ENCODE measurements around the gene CLMN. TPM values are rescaled to one million over a fixed set of nuclear protein-coding genes. Genes with fewer than 3 reads are reported as not detected.
"Not testable (repeated sequence)": the region's sequence is repeated elsewhere in the genome, so short reads cannot be mapped to it uniquely, and the experiment has no call there.

The CLMN gene
- total RNA-seq, 2 experiments from 2014 or later = 0.27 to 0.67 TPM

- Mint-ChIP-seq H3K27me3 (no peaks in the 10 kb centered on the region), H3K27ac (peak overlapping the region; percentile 30), H3K4me3 (no peak overlapping the region), H3K36me3 (ENCODE audit: low read depth) (peaks cover 39% of the 10 kb centered on the region), H3K9me3 (peaks cover 5% of the 10 kb centered on the region), H3K4me1 (ENCODE audit: low read depth) (peaks cover 87% of the 10 kb centered on the region)
- H3K36me3 ChIP-seq (ENCODE audit: insufficient read depth, low read length) = peaks cover 10% of the 10 kb centered on the region
- no peak for ATAC-seq (ENCODE audit: poor library complexity)
- H3K4me3 ChIP-seq (ENCODE audit: low read length) = no peak overlapping the region
- no peak overlapping the region for H3K27ac ChIP-seq (ENCODE audit: low read depth in 1 of 2, low read length in 2 of 2)
- CTCF ChIA-PET = no interaction called here
- intact Hi-C loops (cut with DNase I, micrococcal nuclease) = no loop called here
- peaks cover 4 to 6% of the 10 kb centered on the region in 2 experiments for H3K9me3 ChIP-seq (ENCODE audit: control insufficient read depth in 1 of 2, insufficient read depth in 1 of 2, low read length in 2 of 2)
- peaks cover 3% of the 10 kb centered on the region for H3K4me1 ChIP-seq (ENCODE audit: insufficient read depth, low read length)
- POLR2A ChIA-PET = no interaction called here
- TF ChIP-seq, protein P1, sequence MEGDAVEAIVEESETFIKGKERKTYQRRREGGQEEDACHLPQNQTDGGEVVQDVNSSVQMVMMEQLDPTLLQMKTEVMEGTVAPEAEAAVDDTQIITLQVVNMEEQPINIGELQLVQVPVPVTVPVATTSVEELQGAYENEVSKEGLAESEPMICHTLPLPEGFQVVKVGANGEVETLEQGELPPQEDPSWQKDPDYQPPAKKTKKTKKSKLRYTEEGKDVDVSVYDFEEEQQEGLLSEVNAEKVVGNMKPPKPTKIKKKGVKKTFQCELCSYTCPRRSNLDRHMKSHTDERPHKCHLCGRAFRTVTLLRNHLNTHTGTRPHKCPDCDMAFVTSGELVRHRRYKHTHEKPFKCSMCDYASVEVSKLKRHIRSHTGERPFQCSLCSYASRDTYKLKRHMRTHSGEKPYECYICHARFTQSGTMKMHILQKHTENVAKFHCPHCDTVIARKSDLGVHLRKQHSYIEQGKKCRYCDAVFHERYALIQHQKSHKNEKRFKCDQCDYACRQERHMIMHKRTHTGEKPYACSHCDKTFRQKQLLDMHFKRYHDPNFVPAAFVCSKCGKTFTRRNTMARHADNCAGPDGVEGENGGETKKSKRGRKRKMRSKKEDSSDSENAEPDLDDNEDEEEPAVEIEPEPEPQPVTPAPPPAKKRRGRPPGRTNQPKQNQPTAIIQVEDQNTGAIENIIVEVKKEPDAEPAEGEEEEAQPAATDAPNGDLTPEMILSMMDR (IDR thresholded peaks at IDR 0.05) = no peak
- no peaks in the 10 kb centered on the region for H3K27me3 ChIP-seq (ENCODE audit: control insufficient read depth in 1 of 2, insufficient read depth in 2 of 2, low read length in 2 of 2)
- no peak for DNase-seq
Observed at GRCh38 chr14:95141684-95142083, 178.0 kb downstream of the CLMN start.

GRCh38 chr14:95140060-95140858 is 179.4 kb downstream of the CLMN start:
- POLR2A ChIA-PET = interaction anchor here (1.0 kb wide), 1 partner anchor 17 kb away, joined by 3 read pairs; the partner anchor contains the start of gene DICER1
- H3K9me3 Mint-ChIP-seq = peaks cover 5% of the 10 kb centered on the region

DNA sequence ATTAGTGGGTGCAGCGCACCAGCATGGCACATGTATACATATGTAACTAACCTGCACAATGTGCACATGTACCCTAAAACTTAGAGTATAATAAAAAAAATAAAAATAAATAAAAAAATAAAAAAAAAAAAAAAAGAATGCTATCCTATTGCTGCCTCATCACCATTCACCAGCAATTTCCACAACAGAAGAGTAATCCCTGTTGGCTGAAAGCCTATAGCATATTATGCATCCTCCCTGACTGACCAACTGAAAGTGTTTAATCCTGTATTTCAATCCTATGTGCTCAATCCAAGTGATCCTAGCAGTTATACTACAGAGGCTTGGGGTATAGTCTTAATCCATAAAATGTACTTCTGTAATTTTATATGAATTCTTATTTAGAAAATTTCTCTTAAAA is 180.8 kb downstream of the CLMN start:
- Mint-ChIP-seq H3K27me3 (no peaks in the 10 kb centered on the region), H3K4me1 (ENCODE audit: low read depth) (peaks cover 86% of the 10 kb centered on the region), H3K4me3 (no peak overlapping the region), H3K27ac (peak overlapping the region; percentile 28), H3K36me3 (ENCODE audit: low read depth) (peaks cover 31% of the 10 kb centered on the region), H3K9me3 (no peaks in the 10 kb centered on the region)
- no peak overlapping the region for H3K4me3 ChIP-seq (ENCODE audit: low read length)
- H3K4me1 ChIP-seq (ENCODE audit: insufficient read depth, low read length) = peaks cover 3% of the 10 kb centered on the region
- POLR2A ChIA-PET = interaction anchor here (0.6 kb wide), 1 partner anchor 14 kb away, joined by 3 read pairs; no protein-coding TSS in a partner anchor
- ATAC-seq (ENCODE audit: poor library complexity) (no peak), DNase-seq (no peak)
- TF ChIP-seq, protein P1 (IDR thresholded peaks at IDR 0.05) = no peak
- intact Hi-C loops (cut with DNase I, micrococcal nuclease) = no loop called here
- H3K27ac ChIP-seq (ENCODE audit: low read depth in 1 of 2, low read length in 2 of 2) = no peak overlapping the region
- CTCF ChIA-PET = no interaction called here
- no peaks in the 10 kb centered on the region for H3K9me3 ChIP-seq (ENCODE audit: control insufficient read depth in 1 of 2, insufficient read depth in 1 of 2, low read length in 2 of 2)
- H3K27me3 ChIP-seq (ENCODE audit: control insufficient read depth in 1 of 2, insufficient read depth in 2 of 2, low read length in 2 of 2) = no peaks in the 10 kb centered on the region
- no peaks in the 10 kb centered on the region for H3K36me3 ChIP-seq (ENCODE audit: insufficient read depth, low read length)

More at GRCh38 chr14:95140060-95140858, 179.4 kb downstream of the CLMN start:
- H3K4me3 ChIP-seq (ENCODE audit: low read length) = no peak overlapping the region
- Mint-ChIP-seq H3K36me3 (ENCODE audit: low read depth) (peaks cover 33% of the 10 kb centered on the region), H3K4me3 (no peak overlapping the region), H3K4me1 (ENCODE audit: low read depth) (peaks cover 89% of the 10 kb centered on the region), H3K27me3 (no peaks in the 10 kb centered on the region), H3K27ac (no peak overlapping the region)
- intact Hi-C loops (cut with DNase I, micrococcal nuclease) = no loop called here
- TF ChIP-seq, protein P1 (IDR thresholded peaks at IDR 0.05) = no peak
- DNase-seq (peak in 2 of 14 experiments; percentile 19 to 27), ATAC-seq (ENCODE audit: poor library complexity) (no peak)
- CTCF ChIA-PET = no interaction called here
- no peak overlapping the region for H3K27ac ChIP-seq (ENCODE audit: low read depth in 1 of 2, low read length in 2 of 2)
- H3K9me3 ChIP-seq (ENCODE audit: control insufficient read depth in 1 of 2, insufficient read depth in 1 of 2, low read length in 2 of 2) = peaks cover 0 to 4% of the 10 kb centered on the region in 2 experiments
- H3K36me3 ChIP-seq (ENCODE audit: insufficient read depth, low read length) = no peaks in the 10 kb centered on the region
- H3K4me1 ChIP-seq (ENCODE audit: insufficient read depth, low read length) = peaks cover 3% of the 10 kb centered on the region
- no peaks in the 10 kb centered on the region for H3K27me3 ChIP-seq (ENCODE audit: control insufficient read depth in 1 of 2, insufficient read depth in 2 of 2, low read length in 2 of 2)

DNA sequence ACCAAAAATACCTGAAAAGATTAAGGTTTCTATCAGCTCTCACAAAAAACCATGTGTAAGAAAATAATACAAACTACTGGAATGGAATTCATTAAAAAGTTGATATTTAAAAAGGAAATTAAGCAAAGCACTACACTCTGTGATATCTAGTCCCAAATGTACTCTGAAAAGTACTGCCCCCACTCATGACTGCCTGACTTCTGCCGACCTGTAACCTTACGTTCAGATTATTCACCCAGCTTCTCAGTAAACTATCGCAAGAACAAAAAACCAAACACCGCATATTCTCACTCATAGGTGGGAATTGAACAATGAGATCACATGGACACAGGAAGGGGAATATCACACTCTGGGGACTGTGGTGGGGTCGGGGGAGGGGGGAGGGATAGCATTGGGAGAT is 181.3 kb downstream of the CLMN start:
- H3K36me3 Mint-ChIP-seq (ENCODE audit: low read depth) = peaks cover 34% of the 10 kb centered on the region
- CTCF ChIA-PET; H3K9me3 Mint-ChIP-seq; H3K36me3 ChIP-seq (ENCODE audit: insufficient read depth, low read length); intact Hi-C loops (cut with DNase I, micrococcal nuclease); DNase-seq; H3K9me3 ChIP-seq (ENCODE audit: control insufficient read depth in 1 of 2, insufficient read depth in 1 of 2, low read length in 2 of 2); H3K4me1 ChIP-seq (ENCODE audit: insufficient read depth, low read length); H3K4me3 Mint-ChIP-seq; POLR2A ChIA-PET; H3K4me3 ChIP-seq (ENCODE audit: low read length); H3K27ac ChIP-seq (ENCODE audit: low read depth in 1 of 2, low read length in 2 of 2); H3K27ac Mint-ChIP-seq; ATAC-seq (ENCODE audit: poor library complexity); H3K27me3 Mint-ChIP-seq; H3K27me3 ChIP-seq (ENCODE audit: control insufficient read depth in 1 of 2, insufficient read depth in 2 of 2, low read length in 2 of 2): not testable (repeated sequence)
- H3K4me1 Mint-ChIP-seq (ENCODE audit: low read depth) = peaks cover 82% of the 10 kb centered on the region
